ENCODE results near the gene EGLN3. TPM values are rescaled to one million over a fixed set of nuclear protein-coding genes. Genes with fewer than 3 reads are reported as not detected.

EGLN3 gene
- total RNA-seq, 6 donors from 2014 or later = 2.9 to 12.6 (median 8.5) TPM

DNA sequence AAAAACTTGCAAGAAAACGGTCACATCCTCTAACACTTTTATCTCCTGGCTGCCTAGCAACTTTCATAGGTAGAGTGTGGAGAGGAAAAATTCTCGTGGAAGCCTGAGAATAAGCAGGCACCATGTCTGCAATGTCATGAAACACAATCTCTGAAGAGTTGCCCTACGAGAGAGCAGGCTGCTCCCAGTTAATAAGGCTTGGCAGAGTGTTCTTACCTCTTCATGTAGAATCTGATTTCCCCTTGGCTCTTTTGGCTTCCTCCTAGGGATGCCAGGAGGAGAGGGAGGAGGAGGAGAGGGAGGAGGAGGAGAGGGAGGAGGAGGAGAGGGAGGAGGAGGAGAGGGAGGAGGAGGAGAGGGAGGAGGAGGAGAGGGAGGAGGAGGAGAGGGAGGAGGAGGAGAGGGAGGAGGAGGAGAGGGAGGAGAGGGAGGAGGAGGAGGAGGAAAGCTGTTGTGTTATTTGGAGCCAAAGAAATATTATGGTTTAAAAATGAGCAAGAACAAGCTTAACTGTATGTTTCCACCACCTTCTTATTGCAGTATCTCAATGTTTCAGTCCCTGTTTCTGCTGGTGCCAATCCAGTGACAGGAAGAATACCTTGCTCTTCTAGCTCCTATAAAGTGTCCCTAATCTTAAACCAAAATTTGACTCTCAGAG lies 52.9 kb downstream of the EGLN3 start:
- no peaks in the 10 kb centered on the region for H3K27me3 ChIP-seq
- no peak for TF ChIP-seq CTCF (IDR thresholded peaks at IDR 0.05)
- TF ChIP-seq EP300 (IDR thresholded peaks at IDR 0.05) = no peak
- TF ChIP-seq POLR2AphosphoS5 (IDR thresholded peaks at IDR 0.05) = no peak
- TF ChIP-seq POLR2A (IDR thresholded peaks at IDR 0.05) = no peak

DNA sequence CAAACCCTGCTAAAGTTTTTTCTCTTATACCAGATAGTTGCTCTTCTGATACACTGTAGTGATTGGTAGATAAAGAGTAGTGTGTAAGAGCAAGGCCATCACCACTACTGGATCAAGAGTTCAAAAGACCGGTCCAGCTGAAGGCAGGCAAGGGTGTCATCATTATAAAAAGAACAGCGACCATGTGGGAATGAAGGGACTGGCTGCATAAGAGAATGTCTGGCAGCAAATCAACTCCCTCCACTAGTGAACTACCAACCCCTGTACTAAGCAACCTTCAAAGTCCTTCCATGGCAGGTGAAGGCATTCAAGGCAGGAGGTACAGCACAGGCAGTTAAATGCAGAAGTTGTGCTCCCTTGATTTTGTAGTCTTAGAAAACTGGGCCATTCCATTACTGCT lies 53.5 kb downstream of the EGLN3 start:
- H3K4me3 ChIP-seq = no peak overlapping the region
- TF ChIP-seq EP300 (IDR thresholded peaks at IDR 0.05) = no peak
- no peak for TF ChIP-seq POLR2A (IDR thresholded peaks at IDR 0.05)
- TF ChIP-seq CTCF (IDR thresholded peaks at IDR 0.05) = no peak
- TF ChIP-seq POLR2AphosphoS5 (IDR thresholded peaks at IDR 0.05) = no peak

More for the DNA sequence above, 52.9 kb downstream of the EGLN3 start:
- 50 to 71% methylated on average over 3 of the region's 3 CpGs for WGBS, 2 donors
- DNase-seq (no peak), ATAC-seq (ENCODE audit: low FRiP score in 2 of 2) (no peak)
- Histone ChIP-seq H3K27ac (no peak overlapping the region), H3K9me3 (no peaks in the 10 kb centered on the region), H3K36me3 (no peaks in the 10 kb centered on the region), H3K4me1 (no peaks in the 10 kb centered on the region), H3K4me3 (no peak overlapping the region)

DNA sequence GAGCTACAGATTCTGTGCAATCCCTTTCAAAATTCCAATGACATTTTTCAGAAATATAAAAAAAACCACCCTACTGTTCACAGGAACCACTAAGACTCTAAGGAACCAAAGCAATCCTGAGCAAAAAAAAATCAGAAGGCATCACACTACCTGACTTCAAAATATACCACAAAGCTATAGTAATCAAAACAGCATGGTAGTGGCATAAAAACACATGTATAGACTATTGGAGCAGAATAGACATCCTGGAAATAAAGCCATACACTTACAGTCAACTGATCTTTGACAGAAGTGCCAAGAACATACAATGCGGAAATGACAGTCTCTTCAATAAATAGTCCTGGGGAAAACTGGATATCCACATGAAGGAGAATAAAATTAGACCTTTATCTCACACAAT lies 56.5 kb downstream of the EGLN3 start:
- 95 to 100% methylated on average over 1 of the region's 1 CpG for WGBS, 2 donors
- Histone ChIP-seq H3K36me3 (no peaks in the 10 kb centered on the region), H3K27ac (no peak overlapping the region), H3K4me3 (no peak overlapping the region), H3K9me3 (no peaks in the 10 kb centered on the region), H3K27me3 (no peaks in the 10 kb centered on the region), H3K4me1 (no peaks in the 10 kb centered on the region)
- TF ChIP-seq POLR2AphosphoS5 (IDR thresholded peaks at IDR 0.05) = no peak
- no peak for TF ChIP-seq EP300 (IDR thresholded peaks at IDR 0.05)
- TF ChIP-seq CTCF (IDR thresholded peaks at IDR 0.05) = no peak
- TF ChIP-seq POLR2A (IDR thresholded peaks at IDR 0.05) = no peak
- no peak for DNase-seq
- no peak for ATAC-seq (ENCODE audit: low FRiP score in 2 of 2)

More for the DNA sequence above, 53.5 kb downstream of the EGLN3 start:
- Histone ChIP-seq H3K9me3 (no peaks in the 10 kb centered on the region), H3K27ac (no peak overlapping the region), H3K36me3 (no peaks in the 10 kb centered on the region), H3K27me3 (no peaks in the 10 kb centered on the region), H3K4me1 (no peaks in the 10 kb centered on the region)
- DNase-seq (no peak), ATAC-seq (ENCODE audit: low FRiP score in 2 of 2) (no peak)
- WGBS, 2 donors = 80 to 93% methylated on average over 2 of the region's 2 CpGs

DNA sequence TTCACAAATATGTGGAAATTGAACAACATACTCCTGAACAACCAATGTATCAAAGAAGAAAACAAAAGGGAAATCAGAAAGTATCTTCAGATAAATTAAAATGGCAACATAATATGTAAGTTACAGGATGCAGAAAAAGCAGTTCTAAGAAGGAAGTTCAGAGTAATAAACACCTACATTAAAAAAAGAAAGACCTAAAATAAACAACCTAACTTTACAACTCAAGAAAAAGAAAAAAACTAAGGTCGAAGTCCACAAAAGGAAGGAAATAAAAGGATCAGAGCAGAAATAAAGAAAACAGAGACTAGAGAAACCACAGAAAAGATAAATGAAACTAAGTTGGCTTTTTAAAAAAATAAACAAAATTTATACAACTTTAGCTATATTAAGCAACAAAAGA lies 59.2 kb downstream of the EGLN3 start:
- no peak overlapping the region for H3K4me3 ChIP-seq
- WGBS, 2 donors = 42 to 54% methylated on average over 1 of the region's 1 CpG
- no peak overlapping the region for H3K27ac ChIP-seq
- H3K9me3 ChIP-seq = no peaks in the 10 kb centered on the region
- DNase-seq = no peak
- no peak for ATAC-seq (ENCODE audit: low FRiP score in 2 of 2)
- no peaks in the 10 kb centered on the region for H3K4me1 ChIP-seq
- no peaks in the 10 kb centered on the region for H3K36me3 ChIP-seq
- TF ChIP-seq CTCF (IDR thresholded peaks at IDR 0.05) = no peak
- TF ChIP-seq POLR2A (IDR thresholded peaks at IDR 0.05) = no peak
- TF ChIP-seq EP300 (IDR thresholded peaks at IDR 0.05) = no peak
- no peak for TF ChIP-seq POLR2AphosphoS5 (IDR thresholded peaks at IDR 0.05)
- H3K27me3 ChIP-seq = no peaks in the 10 kb centered on the region

DNA sequence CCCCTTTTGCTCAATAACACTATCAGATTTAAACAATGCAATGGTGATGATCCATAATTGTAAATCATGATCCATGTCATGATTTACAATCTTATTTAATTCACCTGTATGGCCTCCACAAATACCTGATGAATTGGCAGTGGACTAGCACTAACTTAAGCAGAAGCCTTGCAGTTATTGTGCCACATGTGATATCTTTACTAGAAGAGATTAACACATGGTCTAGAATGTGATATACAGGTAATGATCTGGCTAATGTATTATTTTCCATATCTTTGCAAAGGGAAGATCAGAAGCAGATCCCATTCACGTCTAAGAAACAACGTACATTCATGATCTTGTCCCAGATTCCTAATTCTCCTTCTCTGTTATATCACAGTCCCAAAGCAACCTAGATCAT lies 66.0 kb downstream of the EGLN3 start:
- H3K27ac ChIP-seq = no peak overlapping the region
- H3K4me1 ChIP-seq = no peaks in the 10 kb centered on the region
- no peaks in the 10 kb centered on the region for H3K36me3 ChIP-seq
- ATAC-seq (ENCODE audit: low FRiP score in 2 of 2) (no peak), DNase-seq (no peak)
- TF ChIP-seq POLR2A (IDR thresholded peaks at IDR 0.05) (no peak), POLR2AphosphoS5 (IDR thresholded peaks at IDR 0.05) (no peak), CTCF (IDR thresholded peaks at IDR 0.05) (no peak), EP300 (IDR thresholded peaks at IDR 0.05) (no peak)
- no peak overlapping the region for H3K4me3 ChIP-seq
- 91 to 92% methylated on average over 2 of the region's 2 CpGs for WGBS, 2 donors
- no peaks in the 10 kb centered on the region for H3K9me3 ChIP-seq
- no peaks in the 10 kb centered on the region for H3K27me3 ChIP-seq

All from upper lobe of left lung (tissue), 6 donors.